Activated effector memory CD4-positive, alpha-beta T cell treated with Interleukin-2 at 50 U/mL for 16 hours (primary cell): ENCODE results near the gene LINC01488.
A peak's percentile ranks its signal among the peaks of the same experiment; 100 is the strongest.

Experiments used
- DNase-seq: peaks from one replicate; pipeline ENCODE4 v3.0.0-alpha.2; 2020

The LINC01488 gene

DNA sequence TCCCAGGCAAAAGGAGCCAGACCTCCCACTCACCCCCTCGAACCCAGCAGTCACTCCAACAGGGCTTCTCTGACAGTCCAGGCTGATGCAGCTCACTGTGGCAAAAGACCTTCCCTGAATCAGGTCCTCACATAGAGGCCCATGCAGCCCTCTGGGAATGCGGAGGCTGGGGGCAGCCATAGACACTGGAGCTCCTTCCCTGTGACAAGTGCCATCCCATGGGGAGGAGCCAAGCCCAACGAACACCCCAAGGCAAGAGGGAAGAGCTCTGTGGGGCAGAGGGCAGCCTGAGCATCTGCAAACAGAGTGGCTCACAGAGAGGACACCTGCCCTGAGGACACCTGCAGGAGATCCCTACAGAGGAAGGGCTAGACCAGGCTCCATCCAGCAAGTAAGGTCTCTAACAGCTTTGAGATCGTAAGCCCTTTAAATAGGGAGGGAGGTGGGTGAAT is at the start of gene LINC01488:
Gene LINC01488, plus strand, starts transcription at position 271 of the 452 bp plus-strand sequence.
- no peak for DNase-seq

DNA sequence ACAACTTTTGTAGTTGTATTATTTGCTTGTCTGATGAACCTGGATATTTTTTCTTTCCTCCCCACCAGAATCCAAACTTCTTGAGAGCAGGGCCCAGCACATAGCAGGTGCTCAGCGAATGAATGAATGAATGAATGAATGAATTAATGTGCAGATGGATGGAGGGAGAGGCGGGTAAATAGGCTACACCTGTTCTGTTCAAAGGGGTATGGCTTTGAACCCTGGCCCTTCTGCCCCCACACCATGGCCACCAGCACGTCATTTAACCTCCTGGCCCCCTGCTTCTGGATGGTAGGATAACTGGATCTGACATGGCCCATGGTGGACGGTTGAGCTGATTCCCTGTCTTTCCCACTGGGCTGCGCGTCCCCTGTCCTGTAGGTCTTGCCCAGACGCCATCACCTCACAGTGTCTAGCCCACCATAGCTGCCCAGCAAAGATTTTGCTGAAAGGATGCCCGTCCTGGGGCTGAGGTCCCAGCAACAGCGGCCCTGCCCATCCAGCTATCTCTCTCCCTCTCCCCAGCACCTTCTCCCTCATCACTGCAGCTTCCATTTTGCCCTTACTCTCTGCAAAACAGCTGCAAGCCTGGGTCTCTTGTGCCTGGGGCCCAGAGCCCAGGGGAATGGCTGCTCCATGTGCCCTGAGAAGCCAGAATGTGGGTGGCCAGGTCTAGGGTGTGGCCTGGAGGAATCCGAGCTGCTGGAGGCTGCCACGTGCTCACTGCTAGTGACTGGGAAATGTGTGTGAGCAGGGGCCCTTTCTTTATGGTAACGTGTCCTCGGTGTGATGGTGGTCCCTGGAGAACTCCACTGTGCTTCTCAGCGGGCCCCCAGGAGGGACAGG is 49.3 kb upstream of the LINC01488 start:
- DNase-seq = no peak

- DNase-seq = no peak
Measured at GRCh38 chr11:69433741-69434140, 47.7 kb upstream of the LINC01488 start.

DNA sequence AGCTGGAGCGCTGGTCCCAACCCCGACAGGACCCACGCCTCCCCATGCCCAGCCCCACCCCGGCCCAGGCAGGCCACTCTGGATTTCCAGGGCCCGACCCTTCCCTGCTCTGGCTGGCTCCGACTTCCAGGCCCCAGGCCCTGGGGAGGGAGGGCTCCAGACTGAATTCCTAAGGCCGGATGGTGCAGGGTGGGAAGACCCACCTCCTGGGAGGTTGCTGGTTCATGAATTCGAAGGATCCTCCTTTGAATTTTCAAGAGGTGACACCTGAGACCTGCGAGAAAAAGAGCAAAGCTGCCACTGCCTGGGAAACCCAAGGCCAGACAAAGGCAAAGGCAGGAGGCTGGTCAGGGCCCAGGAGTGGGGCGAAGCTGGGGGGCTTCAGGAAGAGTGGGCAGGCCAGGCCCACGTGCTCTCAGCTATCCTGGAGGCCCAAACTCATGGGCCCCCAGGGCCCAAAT is 47.0 kb upstream of the LINC01488 start:
- DNase-seq = no peak

- no peak for DNase-seq
Measured at GRCh38 chr11:69435161-69435986, 46.1 kb upstream of the LINC01488 start.

DNA sequence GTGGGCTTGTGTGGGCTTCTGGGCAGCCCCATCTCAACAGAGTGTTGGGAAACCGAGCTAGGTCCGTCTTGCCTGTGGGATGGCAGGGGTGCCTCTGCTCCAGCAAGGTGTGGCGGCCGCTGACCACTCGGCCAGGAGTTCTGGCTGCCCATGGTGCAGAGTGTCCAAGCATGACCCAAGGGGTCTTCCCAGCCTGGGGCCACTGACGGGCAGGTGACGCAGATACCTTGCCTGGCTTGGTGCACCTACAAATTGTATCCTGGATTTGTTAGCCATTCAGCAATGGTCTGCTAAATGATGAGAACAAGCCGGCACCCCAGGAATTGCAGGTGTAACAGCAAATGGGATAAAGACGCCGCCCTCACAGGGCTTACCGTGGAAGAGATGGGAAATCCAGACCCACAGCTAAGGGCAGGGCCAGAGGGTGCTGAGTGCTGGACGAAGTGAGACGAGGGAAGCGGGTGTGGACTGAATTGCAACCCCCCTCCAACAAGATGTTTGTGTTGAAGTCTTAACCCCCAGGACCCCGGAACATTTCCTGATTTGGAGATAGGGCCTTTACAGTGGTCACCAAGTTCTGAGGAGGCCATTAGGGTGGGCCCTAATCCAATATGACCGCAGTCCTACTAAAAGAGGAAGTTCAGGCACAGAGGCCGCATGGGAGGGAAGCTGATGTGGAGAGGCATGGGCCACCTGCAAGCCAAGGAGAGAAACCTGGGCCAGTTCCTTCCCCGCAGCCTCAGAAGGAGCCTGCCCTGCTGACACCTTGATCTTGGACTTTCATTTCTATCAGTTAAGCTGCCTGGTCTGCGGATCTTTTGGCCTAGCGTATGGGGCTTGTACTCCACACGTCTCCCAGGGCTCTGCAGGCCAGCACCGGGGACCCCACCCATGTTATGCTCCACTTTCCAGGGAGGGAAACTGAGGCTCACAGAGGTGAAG is 45.2 kb upstream of the LINC01488 start:
- DNase-seq = no peak

DNA sequence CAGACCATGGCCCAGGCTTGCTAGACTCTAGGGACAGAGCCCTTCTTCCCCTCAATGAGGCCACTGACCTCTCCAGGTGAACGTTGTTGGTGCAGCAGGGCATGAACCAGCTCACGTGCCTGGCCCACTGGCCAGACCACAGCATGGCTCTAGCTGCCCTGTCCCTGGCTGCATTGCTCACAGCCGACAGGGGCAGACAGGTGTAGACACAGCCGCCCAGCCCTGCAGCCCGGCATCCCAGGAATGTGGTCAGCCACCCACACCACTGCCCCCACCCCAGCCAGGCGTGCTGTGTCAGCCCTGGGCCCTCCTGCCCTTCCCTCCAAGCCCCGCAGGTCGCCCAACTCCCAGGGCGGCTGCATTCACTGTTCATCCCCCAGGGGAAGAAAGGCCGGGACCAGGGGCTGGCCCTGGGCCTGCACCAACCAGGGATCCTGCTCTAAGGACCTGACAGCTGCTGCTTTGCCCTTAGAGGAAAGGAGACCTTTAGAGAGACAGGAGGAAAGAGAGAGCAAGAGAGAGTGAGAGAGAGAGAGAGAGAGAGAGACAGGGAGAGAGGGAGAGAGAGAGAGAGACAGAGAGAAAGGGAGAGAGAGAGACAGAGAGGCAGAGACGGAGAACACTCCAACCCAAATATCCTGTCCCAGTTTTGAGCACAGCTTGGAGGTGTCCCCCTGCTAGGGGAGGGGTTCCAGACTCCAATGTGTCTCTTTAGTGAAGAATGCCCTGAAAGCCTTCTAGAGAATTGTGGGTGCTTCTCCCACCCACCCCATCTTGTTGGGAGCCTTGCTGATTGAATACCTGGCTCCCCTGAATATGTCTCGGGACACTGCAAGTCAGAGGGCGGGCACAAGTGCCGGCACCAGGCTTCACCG is 44.2 kb upstream of the LINC01488 start:
- DNase-seq = no peak

GRCh38 chr11:69437876-69438205 is 43.6 kb upstream of the LINC01488 start:
- no peak for DNase-seq

- no peak for DNase-seq
Measured at GRCh38 chr11:69438286-69438920, 43.1 kb upstream of the LINC01488 start.

DNA sequence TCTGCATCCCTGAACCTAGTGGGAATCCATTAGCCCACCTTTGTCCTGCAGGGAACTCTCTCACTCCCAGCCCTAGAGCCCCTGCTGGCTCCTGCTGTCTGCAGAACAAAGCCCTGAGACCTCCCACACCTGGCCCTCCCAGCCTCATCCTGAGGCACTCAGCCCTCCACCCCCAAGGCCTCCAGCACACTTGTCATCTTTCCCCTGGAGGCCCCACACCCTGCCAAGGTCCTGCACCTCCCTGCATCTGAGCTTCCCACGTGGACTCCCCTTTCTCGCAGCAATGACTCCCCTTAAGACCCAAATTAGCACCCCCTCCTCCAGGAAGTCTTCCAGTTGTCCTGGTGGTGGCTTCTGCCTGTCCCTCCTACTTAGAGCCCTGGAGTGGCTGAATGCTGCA is 42.3 kb upstream of the LINC01488 start:
- DNase-seq = no peak

DNA sequence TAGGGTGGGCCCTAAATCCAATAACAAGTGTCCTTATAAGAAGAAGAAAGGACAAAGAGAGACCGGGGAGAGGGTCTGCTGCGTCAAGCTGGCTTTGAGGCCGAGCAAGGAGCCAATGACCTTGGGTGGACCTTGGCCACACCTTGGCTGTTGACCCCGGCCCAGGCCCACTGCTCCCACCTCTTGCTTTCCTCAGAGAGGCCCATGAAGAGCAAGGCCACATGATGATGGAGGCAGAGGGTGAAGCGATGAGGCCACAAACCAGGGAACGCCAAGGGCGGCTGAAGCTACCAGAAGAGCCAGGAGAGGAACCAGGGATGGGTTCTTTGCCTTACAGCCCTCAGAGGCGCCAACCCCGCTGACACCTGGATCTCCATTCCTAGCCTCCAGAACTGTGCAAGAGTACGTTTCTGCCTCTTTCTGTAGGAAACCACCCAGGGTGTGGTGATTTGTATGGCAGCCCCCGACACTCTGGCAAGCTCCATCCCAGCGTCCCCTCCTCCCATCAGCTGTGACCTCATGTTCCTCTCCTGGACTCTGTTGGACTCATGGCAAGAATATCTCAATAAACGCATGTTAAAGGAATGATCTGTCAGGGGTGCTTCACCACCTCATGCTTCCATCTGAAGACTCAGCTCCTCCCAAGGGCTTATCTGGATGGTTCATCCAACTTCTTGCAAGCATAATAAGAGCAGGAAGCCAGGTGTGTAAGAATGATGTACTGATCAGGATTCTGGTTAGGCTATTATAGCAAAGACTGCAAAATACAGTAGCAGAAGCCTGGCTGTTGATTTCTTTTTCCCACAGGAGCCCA is 41.6 kb upstream of the LINC01488 start:
- no peak for DNase-seq

GRCh38 chr11:69440876-69441275 is 40.6 kb upstream of the LINC01488 start:
- DNase-seq = no peak

DNA sequence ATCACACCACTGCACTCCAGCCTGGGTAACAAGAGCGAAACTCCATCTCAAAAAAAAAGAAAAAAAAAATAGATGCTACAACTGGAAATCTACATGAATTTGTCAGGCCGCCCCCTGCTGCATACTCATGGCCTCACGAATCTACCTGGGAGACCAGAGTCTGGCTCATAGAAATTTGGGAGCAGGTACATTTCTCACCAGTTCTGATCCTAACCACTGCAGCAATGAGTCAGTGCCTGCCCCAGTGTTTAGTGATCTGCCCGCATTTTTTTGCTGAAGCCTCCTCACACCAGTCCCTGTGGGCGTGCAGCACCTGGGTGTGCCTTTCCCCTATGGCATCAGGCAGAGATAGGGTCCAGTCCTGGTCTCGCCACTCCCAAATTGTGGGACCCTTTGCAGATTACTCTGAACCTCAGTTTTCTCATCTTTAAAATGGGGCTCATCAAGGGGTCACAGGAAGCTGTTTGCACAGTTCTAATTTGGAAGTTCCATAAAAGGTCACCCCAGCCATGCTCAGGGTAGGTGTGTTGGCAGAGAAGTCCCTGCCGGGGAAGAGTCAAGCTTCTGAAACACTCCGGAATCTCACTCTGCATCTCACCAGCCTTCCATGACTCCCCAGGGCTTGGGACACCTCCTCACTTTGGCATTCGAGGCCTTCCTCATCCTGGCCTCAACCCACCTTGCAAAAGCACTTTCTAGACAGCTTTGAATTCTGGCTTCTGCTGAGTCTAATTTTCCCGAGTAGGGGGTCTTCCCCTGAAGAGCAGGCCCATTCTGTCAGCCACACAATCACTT is 39.3 kb upstream of the LINC01488 start:
- no peak for DNase-seq

GRCh38 chr11:69442807-69443137 is 38.7 kb upstream of the LINC01488 start:
- DNase-seq = no peak

- peak; percentile 42 for DNase-seq
Measured at GRCh38 chr11:69443138-69443967, 38.1 kb upstream of the LINC01488 start.

- no peak for DNase-seq
Measured at GRCh38 chr11:69443968-69444364, 37.5 kb upstream of the LINC01488 start.

GRCh38 chr11:69444381-69445130 is 36.9 kb upstream of the LINC01488 start:
- DNase-seq = no peak

DNA sequence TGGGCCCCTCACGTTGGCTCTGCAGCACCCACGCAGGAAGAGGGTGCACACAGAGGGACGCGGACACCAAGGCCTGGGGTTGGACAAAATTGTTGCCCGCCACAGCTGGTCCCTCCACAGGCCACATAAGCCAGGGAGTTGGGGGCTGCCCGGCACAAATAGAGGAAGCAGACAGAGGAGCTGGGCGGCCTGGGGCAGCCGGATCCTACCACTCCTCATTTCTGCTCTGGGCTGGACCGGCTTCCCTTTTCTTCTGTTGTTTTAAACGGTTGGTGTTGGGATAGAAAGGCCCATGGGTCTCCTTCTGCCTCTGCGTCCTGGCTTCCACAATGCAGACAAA is 36.4 kb upstream of the LINC01488 start:
- no peak for DNase-seq
